GM10847 (cell line): Measurements from ENCODE around the gene DUSP8.

Experiments
- POLR2A ChIP-seq: IDR thresholded peaks from 2 replicates; pipeline ENCODE4 v1.6.1; 2011; ENCODE audit not compliant: insufficient read length; ENCODE audit errors: extremely low read depth

Gene DUSP8

GRCh38 chr11:1517117-1518005 lies 54.7 kb downstream of the DUSP8 start:
- TF ChIP-seq POLR2A = no peak

GRCh38 chr11:1516273-1517067 lies 55.6 kb downstream of the DUSP8 start:
- TF ChIP-seq POLR2A = no peak

DNA sequence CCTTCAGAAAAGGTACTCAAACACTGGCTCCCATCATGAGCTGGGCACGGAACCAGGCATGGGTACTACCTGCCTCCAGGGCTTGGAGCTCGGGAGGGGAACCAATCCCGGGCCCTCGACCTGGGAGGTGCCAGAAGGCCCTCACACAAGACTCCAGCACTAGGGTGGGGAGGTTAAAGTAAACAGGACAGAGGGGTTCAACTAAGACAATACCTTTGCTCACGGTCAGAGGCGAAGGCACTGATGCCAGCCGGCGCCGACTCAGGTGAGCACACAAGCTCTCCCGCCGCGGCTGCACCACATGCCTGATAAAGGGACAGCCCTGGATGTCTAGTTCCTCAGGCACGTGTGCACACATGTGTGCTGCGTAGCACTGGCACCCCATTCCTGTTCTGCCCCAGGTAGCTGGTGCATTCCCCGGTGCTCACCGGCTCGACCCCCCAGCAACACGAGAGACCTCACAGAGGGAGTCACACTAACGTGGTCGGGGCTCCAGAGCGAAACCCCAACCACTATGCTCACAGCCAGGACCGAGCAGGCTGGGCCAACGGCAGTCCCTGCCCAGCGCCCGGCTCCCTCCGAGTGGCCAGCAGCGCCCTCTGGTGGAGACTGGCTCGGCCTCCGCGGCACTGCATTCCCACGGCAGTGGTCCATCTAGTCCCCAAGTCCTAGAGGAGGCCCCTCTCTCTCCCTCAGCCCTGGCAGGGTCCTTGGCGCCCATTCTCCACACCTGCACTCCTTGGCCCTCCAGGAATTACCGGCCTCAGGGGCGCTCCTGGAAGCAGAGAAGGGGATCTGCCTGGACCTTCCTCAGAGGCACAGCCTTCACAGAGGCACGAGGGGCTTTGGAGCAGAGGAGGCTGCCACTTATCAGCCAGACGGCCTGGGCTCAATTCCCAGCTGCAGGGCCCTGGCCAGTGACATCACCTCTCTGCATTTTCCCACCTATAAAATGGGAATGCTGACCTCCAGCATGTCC lies 56.7 kb downstream of the DUSP8 start:
- no peak for TF ChIP-seq POLR2A

- TF ChIP-seq POLR2A = no peak
Measured at GRCh38 chr11:1514336-1515061, 57.6 kb downstream of the DUSP8 start.

GRCh38 chr11:1513326-1514296 lies 58.5 kb downstream of the DUSP8 start:
- TF ChIP-seq POLR2A = no peak

- TF ChIP-seq POLR2A = no peak
Measured at GRCh38 chr11:1511937-1512496, 60.1 kb downstream of the DUSP8 start.

- no peak for TF ChIP-seq POLR2A
Measured at GRCh38 chr11:1510928-1511327, 61.1 kb downstream of the DUSP8 start.

DNA sequence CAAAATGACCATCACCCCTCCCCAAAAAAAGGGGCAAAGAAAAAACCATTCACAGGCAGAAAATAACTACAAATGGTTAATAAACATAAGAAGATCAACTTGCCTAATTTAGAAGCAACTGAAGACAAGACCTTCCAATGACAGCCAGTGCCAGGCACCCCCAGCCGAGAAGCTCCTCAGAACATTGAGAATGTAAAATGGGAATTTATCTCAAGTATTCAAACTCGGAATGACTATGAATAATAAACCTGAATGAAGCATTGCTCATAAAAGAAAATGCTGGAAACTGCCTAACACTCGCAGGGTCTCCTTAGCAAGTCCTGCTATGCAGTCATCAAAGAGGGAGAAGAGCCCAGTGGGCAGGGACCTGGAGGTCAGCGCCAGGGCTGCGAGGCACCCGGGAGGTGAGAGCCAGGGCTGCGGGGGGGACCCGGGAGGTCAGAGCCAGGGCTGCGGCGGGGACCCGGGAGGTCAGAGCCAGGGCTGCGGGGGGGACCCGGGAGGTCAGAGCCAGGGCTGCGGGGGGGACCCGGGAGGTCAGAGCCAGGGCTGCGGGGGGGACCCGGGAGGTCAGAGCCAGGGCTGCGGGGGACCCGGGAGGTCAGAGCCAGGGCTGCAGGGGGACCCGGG lies 62.3 kb downstream of the DUSP8 start:
- TF ChIP-seq POLR2A = no peak

GRCh38 chr11:1508986-1509385 lies 63.1 kb downstream of the DUSP8 start:
- no peak for TF ChIP-seq POLR2A

- TF ChIP-seq POLR2A = no peak
Measured at GRCh38 chr11:1508491-1508891, 63.6 kb downstream of the DUSP8 start.

GRCh38 chr11:1507381-1508140 lies 64.5 kb downstream of the DUSP8 start:
- no peak for TF ChIP-seq POLR2A

GRCh38 chr11:1506981-1507380 lies 65.1 kb downstream of the DUSP8 start:
- TF ChIP-seq POLR2A = no peak
